ENCODE measurements around the gene CTSW.

The CTSW gene

DNA sequence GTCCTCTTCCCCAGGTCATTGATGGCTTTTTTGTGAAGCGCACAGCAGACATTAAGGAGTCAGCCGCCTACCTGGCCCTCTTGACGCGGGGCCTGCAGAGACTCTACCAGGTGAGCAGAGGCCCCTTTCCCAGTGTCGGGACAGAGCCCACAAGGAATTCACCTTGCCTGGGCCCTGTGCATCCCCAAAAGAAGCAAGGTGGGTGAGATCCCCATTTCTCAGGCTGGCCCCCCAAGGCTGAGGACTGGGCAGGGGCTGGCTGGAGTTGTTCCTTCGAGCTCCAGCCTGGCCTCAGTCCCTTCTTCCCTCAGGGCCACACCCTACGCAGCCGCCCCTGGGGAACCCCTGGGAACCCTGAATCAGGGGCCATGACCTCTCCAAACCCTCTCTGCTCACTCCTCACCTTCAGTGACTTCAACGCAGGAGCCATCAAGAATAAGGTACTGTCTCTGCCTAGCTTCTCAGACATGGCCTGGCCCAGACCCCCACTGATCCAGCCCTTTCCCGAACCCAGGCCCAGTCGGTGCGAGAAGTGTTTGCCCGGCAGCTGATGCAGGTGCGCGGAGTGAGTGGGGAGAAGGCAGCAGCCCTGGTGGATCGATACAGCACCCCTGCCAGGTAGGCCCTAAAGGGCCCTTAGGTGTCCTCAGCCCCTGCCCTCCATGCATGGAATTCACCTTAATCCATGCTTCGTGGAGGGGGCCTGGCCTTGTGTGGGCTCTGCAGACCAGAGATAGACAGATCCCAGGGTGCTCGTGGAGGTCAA is 14.7 kb upstream of the CTSW start:
- no peak for DNase-seq (ENCODE audit: low read depth, low spot score)
- H3K4me3 ChIP-seq (ENCODE audit: low read length), result no peak overlapping the region

DNA sequence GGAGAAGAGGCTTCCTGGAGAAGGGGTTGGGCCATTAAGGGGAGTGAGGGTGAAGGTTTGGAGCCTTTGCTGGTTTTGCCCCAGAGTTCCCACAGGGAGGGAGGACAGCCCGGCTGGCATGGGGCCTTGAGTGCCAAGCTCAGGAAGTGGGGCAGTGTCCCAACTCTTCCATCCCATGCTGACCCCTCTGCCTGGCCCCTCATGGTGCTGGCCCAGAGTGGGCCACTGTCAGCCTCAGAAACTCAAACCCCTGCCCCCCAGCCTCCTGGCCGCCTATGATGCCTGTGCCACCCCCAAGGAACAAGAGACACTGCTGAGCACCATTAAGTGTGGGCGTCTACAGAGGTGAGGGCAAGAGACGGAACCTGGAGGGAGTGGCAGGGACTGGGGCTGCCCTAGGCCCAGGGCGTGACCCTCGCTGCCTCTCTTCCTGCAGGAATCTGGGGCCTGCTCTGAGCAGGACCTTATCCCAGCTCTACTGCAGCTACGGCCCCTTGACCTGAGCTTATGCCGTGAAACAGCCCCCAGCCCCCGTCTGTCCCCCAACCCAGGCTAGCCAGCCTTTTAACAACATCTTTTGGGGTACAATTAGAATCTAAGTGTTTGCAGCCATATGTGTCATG is 14.0 kb upstream of the CTSW start:
- H3K4me3 ChIP-seq (ENCODE audit: low read length), result no peak overlapping the region
- DNase-seq (ENCODE audit: low read depth, low spot score), result no peak

- no peak overlapping the region for H3K4me3 ChIP-seq (ENCODE audit: low read length)
- no peak for DNase-seq (ENCODE audit: low read depth, low spot score)
These were observed 12.9 kb upstream of the CTSW start for GRCh38 chr11:65866509-65867283.

DNA sequence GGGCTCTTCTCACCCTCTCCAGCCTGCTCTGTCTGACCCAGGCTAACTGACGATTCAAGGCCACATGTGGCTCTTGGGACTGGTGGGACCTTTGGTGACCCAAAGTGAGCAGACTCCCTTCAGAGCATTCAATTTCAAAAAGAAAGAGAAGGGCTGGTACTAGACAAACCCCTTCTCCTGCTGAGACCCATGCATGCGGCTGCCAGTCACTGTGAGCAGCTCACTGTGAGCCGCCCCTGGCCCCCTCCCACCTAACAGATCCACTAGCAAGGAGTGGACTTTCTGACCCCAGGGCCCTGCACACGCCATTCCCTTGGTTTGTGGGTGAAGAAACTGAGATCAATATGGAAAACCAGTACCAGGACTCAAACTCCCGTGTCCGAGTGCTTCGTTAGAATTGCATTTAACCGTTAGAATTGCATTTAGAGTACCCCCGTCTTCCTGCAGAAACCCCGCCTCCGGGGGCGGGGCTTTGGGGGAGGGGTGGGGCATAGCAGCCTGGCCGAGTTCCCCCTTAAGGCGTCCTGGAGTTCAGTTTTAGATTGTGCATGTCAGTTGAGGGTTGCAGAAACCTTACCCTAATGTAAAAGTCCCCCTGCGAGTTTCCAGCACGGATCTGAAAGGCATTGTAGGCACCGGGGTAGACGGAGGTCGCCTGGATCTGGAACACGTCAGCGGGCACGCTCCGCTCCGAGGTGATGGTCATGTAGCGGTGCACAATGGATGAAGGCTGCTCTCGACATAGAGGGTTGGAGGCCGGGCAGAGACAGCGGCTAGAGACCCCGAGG is 12.2 kb upstream of the CTSW start:
- DNase-seq (ENCODE audit: low read depth, low spot score), result no peak
- no peak overlapping the region for H3K4me3 ChIP-seq (ENCODE audit: low read length)

DNA sequence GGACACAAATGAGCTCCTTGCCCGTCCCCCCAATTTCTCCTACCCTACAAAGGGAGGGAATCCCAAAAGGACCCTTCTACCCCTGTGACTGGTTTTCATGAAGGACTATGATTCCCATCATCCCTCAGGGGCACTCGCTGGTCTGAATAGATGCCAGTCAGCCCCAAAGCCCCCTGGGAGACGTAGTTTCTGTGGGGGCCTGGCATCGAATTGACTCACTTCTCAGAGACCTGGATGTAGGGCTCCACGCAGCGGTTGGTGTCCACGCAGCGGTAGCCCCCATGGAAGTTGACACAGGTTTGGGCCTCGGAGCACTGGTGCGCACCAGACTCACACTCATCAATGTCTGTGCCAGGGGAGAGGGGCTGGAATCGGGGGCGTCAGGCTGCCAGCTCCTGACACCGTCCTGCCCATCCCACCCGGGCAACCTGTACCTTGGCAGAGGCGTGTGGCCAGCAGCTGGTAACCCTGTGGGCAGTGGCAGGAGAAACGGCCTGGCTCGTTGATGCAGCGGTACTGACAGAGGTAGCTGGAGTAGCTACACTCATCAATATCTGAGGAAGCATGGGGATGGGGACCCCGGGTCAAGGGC is 11.5 kb upstream of the CTSW start:
- H3K4me3 ChIP-seq (ENCODE audit: low read length), result no peak overlapping the region
- DNase-seq (ENCODE audit: low read depth, low spot score), result no peak

DNA sequence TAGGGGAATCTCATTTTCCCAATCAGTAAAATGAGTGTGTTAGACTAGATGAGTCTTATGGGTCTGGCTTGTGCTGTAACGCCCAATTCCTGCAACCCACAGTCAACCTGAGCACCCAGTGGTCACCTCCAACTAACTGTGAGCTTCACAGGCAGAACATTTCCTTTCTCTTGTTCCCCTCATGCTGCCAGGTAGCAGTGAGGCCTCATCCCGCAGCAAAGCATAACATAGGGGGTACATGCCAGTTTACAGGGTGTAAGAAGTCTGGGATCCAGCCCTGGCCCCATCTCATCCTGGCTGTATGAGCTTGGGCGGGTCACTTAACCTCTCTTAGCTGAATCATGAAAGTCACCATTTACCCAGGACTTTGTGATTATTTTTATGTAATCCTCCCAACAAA is 10.7 kb upstream of the CTSW start:
- H3K4me3 ChIP-seq (ENCODE audit: low read length), result no peak overlapping the region
- DNase-seq (ENCODE audit: low read depth, low spot score), result no peak

DNA sequence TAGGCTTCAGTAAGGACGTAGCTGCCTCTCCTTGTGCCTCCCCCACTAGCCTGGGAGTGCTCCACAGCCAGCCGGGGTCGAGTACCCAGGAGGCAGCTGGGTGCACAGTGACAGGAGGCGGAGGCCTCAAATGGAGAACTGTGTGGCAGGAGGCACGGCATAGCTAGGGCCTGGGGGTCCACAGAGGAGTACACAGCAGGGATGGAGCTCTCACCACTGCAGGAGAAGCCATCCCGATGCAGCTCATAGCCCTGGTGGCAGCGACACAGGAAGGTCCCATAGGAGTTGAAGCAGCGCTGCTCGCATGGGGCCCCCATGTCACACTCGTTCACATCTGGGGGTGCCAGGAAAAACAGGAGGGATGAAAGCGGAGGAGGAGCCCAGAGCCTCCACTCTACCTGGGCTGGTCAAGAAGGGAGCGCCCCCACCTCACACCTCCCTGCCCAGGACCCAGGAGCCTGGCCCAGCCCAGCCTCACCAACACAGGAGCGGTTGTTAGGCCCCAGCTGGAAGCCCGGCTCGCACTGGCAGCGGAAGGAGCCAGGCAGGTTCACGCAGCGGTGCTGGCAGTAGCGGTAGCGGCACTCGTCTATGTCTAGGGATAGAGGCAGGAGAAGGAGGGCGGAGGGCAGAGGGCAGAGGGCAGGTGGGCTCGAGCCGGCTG is 9.9 kb upstream of the CTSW start:
- H3K4me3 ChIP-seq (ENCODE audit: low read length), result no peak overlapping the region
- DNase-seq (ENCODE audit: low read depth, low spot score), result no peak

DNA sequence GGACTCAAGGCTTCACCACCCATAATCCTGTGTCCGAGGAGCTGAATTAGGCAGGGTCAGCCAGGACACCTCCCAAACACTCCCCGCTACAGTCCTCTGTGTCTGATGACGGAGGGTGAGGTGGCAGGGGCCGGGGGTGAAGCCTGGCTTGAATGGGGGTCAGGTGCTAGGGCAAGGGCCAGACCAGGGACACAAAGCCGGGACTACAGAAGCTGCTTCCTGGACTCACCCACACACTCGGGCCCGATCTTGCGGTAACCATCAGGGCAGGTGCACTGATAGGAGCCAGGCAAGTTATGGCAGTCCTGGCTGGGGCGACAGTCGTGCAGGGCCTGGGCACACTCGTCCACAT is 9.4 kb upstream of the CTSW start:
- no peak overlapping the region for H3K4me3 ChIP-seq (ENCODE audit: low read length)
- DNase-seq (ENCODE audit: low read depth, low spot score), result no peak

GRCh38 chr11:65870706-65871681 is 8.6 kb upstream of the CTSW start:
- no peak overlapping the region for H3K4me3 ChIP-seq (ENCODE audit: low read length)
- DNase-seq (ENCODE audit: low read depth, low spot score), result no peak

DNA sequence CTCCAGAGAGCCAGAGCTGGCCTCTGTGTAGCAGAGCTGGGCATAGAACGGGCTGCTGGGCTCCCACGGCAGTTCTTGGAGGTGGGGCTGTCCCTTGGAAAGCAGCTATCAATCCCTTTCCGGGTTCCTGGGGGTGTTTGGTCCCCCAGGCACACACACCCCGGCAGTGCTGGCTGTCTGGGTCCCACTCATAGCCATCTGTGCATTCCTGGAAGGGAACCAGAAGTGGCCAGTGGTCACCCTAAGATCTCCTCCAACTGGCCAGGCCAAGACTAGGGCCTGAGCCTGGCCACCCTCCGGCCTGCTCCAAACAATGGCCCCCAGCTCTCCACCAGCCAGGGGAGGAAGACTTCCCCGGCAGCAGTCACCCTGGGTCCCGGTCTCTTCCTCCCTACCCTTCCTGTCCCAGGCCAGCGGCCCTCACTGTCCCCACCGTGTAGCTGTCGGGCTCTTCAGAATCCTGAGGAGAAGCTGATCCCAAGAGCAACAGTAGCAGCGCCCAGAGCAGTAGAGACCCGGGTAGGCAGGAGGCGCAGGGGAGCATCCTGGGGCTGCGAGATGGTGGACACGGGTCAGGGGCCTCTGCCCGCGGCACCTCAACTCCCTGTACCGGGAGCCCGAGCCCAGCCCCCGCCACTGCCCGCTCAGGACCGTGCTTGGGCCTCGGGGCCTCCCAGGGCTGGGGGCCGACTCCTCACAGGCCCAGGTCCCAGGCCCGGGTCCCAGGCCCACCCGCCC is 7.7 kb upstream of the CTSW start:
- no peak for DNase-seq (ENCODE audit: low read depth, low spot score)
- H3K4me3 ChIP-seq (ENCODE audit: low read length), result no peak overlapping the region

DNA sequence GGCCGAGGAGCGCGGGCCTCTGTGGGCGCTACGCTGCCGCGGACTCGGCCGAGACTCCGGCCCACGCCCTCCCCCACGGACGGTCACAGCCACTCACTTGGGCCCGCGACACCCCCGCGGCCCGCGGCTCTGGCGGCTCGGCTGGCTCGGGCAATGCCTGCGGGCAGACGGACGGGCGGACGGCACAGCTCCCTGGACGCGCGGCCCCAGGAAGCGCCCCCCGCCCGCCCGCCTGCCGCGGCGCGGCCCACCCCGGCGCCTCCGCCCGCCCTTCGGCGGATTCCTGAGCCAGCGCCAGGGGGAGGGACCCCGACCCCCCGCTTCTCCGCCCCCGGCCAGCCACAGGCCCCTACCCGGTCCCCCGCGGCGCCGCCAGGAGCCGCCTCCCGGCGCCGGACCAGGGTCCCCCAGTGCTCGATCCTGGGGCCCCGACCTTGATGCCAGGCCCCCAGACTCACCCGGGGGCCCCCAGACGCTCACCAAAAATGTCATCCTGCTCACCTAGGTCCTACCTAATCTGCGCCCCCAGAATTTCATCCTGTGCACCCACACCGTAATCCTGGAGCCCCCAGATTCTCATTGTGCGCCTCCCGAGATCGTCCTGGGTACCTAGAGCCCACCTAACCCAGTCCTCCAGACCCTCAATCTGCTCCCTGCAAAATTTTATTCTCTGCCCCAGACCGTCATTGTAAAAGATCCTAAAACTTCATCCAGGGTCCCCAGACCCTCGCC is 6.9 kb upstream of the CTSW start, which contains the start of gene EFEMP2:
Gene EFEMP2, minus strand, starts transcription at position 215 of the 732 bp plus-strand sequence. CDS start 446 bp downstream, outside the sequence.
- no peak for DNase-seq (ENCODE audit: low read depth, low spot score)
- H3K4me3 ChIP-seq (ENCODE audit: low read length), result peak within 1 kb of the TSS; percentile 65

GRCh38 chr11:65873318-65874156 is 6.1 kb upstream of the CTSW start:
- H3K4me3 ChIP-seq (ENCODE audit: low read length), result peak overlapping the region; percentile 65
- DNase-seq (ENCODE audit: low read depth, low spot score), result peak; percentile 80

- no peak for DNase-seq (ENCODE audit: low read depth, low spot score)
- peak overlapping the region; percentile 41 for H3K4me3 ChIP-seq (ENCODE audit: low read length)
These were observed 390 bp downstream of the CTSW start for GRCh38 chr11:65880027-65880426.

DNA sequence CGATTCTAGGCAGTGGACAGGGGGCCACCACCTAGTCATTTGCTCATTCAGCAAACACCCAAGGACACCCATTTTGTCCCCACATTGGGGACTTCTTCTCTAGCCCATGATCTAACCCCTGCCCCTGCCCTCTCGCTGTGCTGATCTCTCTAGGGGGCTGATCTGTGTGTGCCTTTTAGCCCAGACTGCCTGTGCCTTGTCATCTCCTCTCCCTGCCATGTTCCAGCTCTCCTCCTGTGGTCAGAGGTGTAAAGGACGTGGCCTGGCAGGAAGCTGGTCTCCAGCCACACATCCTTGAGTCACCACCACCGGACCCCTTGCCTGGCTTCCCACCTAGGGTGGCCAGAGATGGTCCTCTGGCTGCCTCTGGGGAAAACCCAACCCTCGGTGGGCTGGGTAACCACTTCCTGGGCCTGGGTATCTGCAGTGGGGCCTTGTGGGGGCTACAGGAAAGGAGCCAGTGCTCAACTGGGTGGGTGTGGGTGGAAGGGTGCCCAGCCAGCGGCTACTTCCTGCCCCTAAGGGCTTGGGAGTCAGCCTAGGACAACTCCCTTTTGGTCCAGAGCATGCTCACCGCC is 1.3 kb downstream of the CTSW start:
- DNase-seq (ENCODE audit: low read depth, low spot score), result no peak
- no peak overlapping the region for H3K4me3 ChIP-seq (ENCODE audit: low read length)

Measured in Jurkat, Clone E6-1 (cell line).